Peyer's patch (tissue), 4 donors: ENCODE results near the gene ZBTB8A.

Experiments used
- CTCF ChIP-seq, 6 experiments: fragments of 450-650 bp in 4 of 6; fragments of 200-600 bp in 2 of 6; sonication (generic) in 1 of 6; IDR thresholded peaks; one replicate each; pipeline ENCODE4 v1.5.1; 2017 to 2019; ENCODE audit warnings: antibody characterized with exemption in 6 of 6, mild to moderate bottlenecking in 3 of 6, moderate library complexity in 1 of 6
- POLR2A ChIP-seq, 2 donors: fragments of 450-650 bp; IDR thresholded peaks; one replicate each; pipeline ENCODE4 v1.5.1; 2017; ENCODE audit warnings: antibody characterized with exemption in 2 of 2, mild to moderate bottlenecking in 2 of 2, moderate library complexity in 2 of 2

- TF ChIP-seq CTCF (IDR thresholded peaks at IDR 0.05) (no peak), POLR2A (IDR thresholded peaks at IDR 0.05) (no peak)
These were observed 72.6 kb downstream of the ZBTB8A start for GRCh38 chr1:32611859-32612188.
